ENCODE data around the gene BPIFA1.

GRCh38 chr20:33282196-33282934 lies 46.6 kb downstream of the BPIFA1 start:
- TF ChIP-seq CTCF (IDR thresholded peaks at IDR 0.05) (no peak), POLR2A (IDR thresholded peaks at IDR 0.05) (no peak), POLR2AphosphoS5 (IDR thresholded peaks at IDR 0.05; ENCODE audit: insufficient read depth in 1 of 2, low read depth in 1 of 2) (no peak)

All from vagina (tissue), 2 donors.